ENCODE results near the gene ZNF273.
A peak's percentile ranks its signal among the peaks of the same experiment; 100 is the strongest.

Gene ZNF273

GRCh38 chr7:64873517-64873916 lies 29.6 kb upstream of the ZNF273 start:
- peak; percentile 3 for DNase-seq (ENCODE audit: low spot score)
- TF ChIP-seq CTCF (IDR thresholded peaks at IDR 0.05; ENCODE audit: extremely low read depth, missing control alignments), result no peak

GRCh38 chr7:64874114-64874513 lies 29.0 kb upstream of the ZNF273 start:
- no peak for TF ChIP-seq CTCF (IDR thresholded peaks at IDR 0.05; ENCODE audit: extremely low read depth, missing control alignments)
- DNase-seq (ENCODE audit: low spot score), result no peak

DNA sequence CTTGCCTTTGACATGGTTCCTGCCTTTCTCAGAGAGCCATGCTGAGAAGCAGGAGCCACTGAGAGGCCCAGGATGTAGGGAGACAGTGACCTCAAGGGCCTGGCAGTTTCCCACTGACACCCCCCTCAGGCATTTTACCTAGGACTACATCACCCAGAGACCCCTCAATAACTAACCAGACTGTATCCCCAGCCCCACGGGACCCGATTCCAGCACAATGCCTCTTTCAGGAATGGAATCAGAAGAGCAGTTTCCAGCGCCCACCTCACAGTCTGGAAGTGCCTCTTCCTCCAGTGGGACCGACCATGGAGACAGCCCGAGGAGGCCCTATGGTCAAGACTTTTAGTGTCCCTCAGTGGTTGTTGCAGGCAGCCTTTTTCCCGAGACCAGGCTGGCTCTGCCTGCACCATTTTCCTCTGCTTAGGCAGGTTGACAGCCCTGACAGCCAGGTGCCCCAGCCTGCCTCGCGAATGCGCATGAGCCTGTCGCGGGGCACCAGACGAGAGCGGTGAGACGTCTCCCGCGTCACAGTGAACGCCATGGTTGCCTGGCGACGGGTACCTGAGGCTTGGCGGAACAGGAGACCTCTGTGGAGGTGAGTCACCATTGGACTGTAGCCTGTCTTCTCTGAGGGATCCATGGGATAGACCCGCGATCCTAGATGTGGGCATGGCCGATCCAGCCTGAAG lies 28.4 kb upstream of the ZNF273 start:
- peak; percentile 7 for DNase-seq (ENCODE audit: low spot score)
- no peak for TF ChIP-seq CTCF (IDR thresholded peaks at IDR 0.05; ENCODE audit: extremely low read depth, missing control alignments)

GRCh38 chr7:64875258-64875657 lies 27.8 kb upstream of the ZNF273 start:
- no peak for TF ChIP-seq CTCF (IDR thresholded peaks at IDR 0.05; ENCODE audit: extremely low read depth, missing control alignments)
- no peak for DNase-seq (ENCODE audit: low spot score)

DNA sequence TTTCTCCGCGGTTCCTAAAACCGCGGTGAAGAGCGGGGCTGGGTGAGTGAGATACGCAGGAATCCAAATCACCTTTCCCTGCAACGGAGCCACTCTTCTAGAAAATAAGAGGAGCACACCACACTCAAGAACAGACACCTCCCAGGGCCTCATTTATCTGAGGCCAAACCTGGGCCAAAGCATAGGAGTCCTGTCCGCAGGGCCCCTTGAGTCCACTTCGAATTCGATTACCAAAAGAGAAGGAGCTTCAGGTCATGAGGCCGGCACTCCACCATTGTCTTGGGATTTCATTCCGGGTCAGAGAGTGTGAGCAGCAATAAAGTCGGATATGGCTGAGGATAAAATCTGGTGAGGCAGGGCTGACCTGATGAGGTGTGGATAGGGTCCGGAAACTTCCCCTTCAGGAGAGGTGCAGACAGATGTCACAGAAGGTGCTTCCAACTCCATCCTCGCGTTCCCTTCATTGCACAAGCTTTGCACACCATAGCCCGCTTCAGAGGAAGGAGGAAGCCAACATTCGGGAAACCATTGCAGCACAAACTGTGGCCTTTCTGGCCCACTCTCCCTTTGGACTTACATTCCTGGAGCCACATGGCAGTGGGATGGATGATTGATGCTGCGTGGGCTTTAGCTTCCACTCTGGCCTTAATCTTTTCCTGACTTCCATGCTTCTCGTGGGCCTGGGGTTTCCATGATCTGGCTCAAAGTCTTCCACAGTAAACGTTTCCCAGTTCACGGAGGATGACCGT lies 27.2 kb upstream of the ZNF273 start:
- no peak for DNase-seq (ENCODE audit: low spot score)
- no peak for TF ChIP-seq CTCF (IDR thresholded peaks at IDR 0.05; ENCODE audit: extremely low read depth, missing control alignments)

- no peak for TF ChIP-seq CTCF (IDR thresholded peaks at IDR 0.05; ENCODE audit: extremely low read depth, missing control alignments)
- DNase-seq (ENCODE audit: low spot score), result peak; percentile 29
Measured at GRCh38 chr7:64876792-64877713, 26.0 kb upstream of the ZNF273 start.
